ENCODE measurements around the gene VIM. TPM values are rescaled to one million over a fixed set of nuclear protein-coding genes. Genes with fewer than 3 reads are reported as not detected.

VIM gene
- total RNA-seq, 2 experiments from 2014 or later, result 0.88 to 3.4 TPM

- intact Hi-C loops (cut with micrococcal nuclease; ENCODE audit: unreplicated experiment), result no loop called here
- no peak overlapping the region for H3K4me3 ChIP-seq (ENCODE audit: low read depth, low read length, poor library complexity, severe bottlenecking)
- no peak overlapping the region for H3K27ac ChIP-seq (ENCODE audit: low read depth, low read length, poor library complexity, severe bottlenecking)
- TF ChIP-seq CTCF (conservative IDR thresholded peaks at IDR 0.05; ENCODE audit: low read length) (no peak), EZH2phosphoT487 (IDR thresholded peaks at IDR 0.05; ENCODE audit: borderline replicate concordance, low read depth, low read length) (no peak)
- ChIA-PET CTCF (ENCODE audit: unreplicated experiment) (no interaction called here), POLR2A (no interaction called here)
- no peaks in the 10 kb centered on the region for H3K4me1 ChIP-seq (ENCODE audit: insufficient read depth, low read length, poor library complexity, severe bottlenecking)
- no peaks in the 10 kb centered on the region for H4K20me1 ChIP-seq (ENCODE audit: insufficient read depth, low read length)
- no peaks in the 10 kb centered on the region for H3K9me3 ChIP-seq (ENCODE audit: low read length)
- BruUV-seq (replicated peaks), result no TSS peak
- no peaks in the 10 kb centered on the region for H3K36me3 ChIP-seq (ENCODE audit: insufficient read depth, low read length)
- no peaks in the 10 kb centered on the region for H3K9me2 ChIP-seq (ENCODE audit: insufficient read depth, low read length)
- DNase-seq (ENCODE audit: low spot score), result no peak
- no peak overlapping the region for H2AFZ ChIP-seq (ENCODE audit: low read length)
- no peak overlapping the region for H3K4me2 ChIP-seq (ENCODE audit: low read length)
- H3K79me2 ChIP-seq (ENCODE audit: insufficient read depth, low read depth, low read length), result no peaks in the 10 kb centered on the region
Measured at GRCh38 chr10:17185873-17186272, 42.2 kb upstream of the VIM start.

- ChIA-PET POLR2A (no interaction called here), CTCF (ENCODE audit: unreplicated experiment) (no interaction called here)
- intact Hi-C loops (cut with micrococcal nuclease; ENCODE audit: unreplicated experiment), result no loop called here
- H4K20me1 ChIP-seq (ENCODE audit: insufficient read depth, low read length), result no peaks in the 10 kb centered on the region
- H3K4me3 ChIP-seq (ENCODE audit: low read depth, low read length, poor library complexity, severe bottlenecking), result no peak overlapping the region
- H3K9me3 ChIP-seq (ENCODE audit: low read length), result no peaks in the 10 kb centered on the region
- TF ChIP-seq EZH2phosphoT487 (IDR thresholded peaks at IDR 0.05; ENCODE audit: borderline replicate concordance, low read depth, low read length) (no peak), CTCF (conservative IDR thresholded peaks at IDR 0.05; ENCODE audit: low read length) (no peak)
- H3K4me1 ChIP-seq (ENCODE audit: insufficient read depth, low read length, poor library complexity, severe bottlenecking), result no peaks in the 10 kb centered on the region
- H3K9me2 ChIP-seq (ENCODE audit: insufficient read depth, low read length), result no peaks in the 10 kb centered on the region
- DNase-seq (ENCODE audit: low spot score), result no peak
- no peak overlapping the region for H2AFZ ChIP-seq (ENCODE audit: low read length)
- H3K4me2 ChIP-seq (ENCODE audit: low read length), result no peak overlapping the region
- H3K27ac ChIP-seq (ENCODE audit: low read depth, low read length, poor library complexity, severe bottlenecking), result no peak overlapping the region
- H3K36me3 ChIP-seq (ENCODE audit: insufficient read depth, low read length), result no peaks in the 10 kb centered on the region
- no TSS peak for BruUV-seq (replicated peaks)
- no peaks in the 10 kb centered on the region for H3K79me2 ChIP-seq (ENCODE audit: insufficient read depth, low read depth, low read length)
Measured at GRCh38 chr10:17188644-17189172, 39.3 kb upstream of the VIM start.

GRCh38 chr10:17190602-17191001 lies 37.4 kb upstream of the VIM start:
- no peaks in the 10 kb centered on the region for H3K9me3 ChIP-seq (ENCODE audit: low read length)
- no peaks in the 10 kb centered on the region for H3K79me2 ChIP-seq (ENCODE audit: insufficient read depth, low read depth, low read length)
- H3K9me2 ChIP-seq (ENCODE audit: insufficient read depth, low read length), result no peaks in the 10 kb centered on the region
- TF ChIP-seq EZH2phosphoT487 (IDR thresholded peaks at IDR 0.05; ENCODE audit: borderline replicate concordance, low read depth, low read length) (no peak), CTCF (conservative IDR thresholded peaks at IDR 0.05; ENCODE audit: low read length) (no peak)
- ChIA-PET CTCF (ENCODE audit: unreplicated experiment) (no interaction called here), POLR2A (interaction anchor here (0.6 to 1.1 kb wide), 2 partner anchors 22 to 1480 kb away, joined by 3 read pairs; no protein-coding TSS in a partner anchor)
- no peak overlapping the region for H2AFZ ChIP-seq (ENCODE audit: low read length)
- H3K4me3 ChIP-seq (ENCODE audit: low read depth, low read length, poor library complexity, severe bottlenecking), result no peak overlapping the region
- no peak for DNase-seq (ENCODE audit: low spot score)
- H3K4me2 ChIP-seq (ENCODE audit: low read length), result no peak overlapping the region
- intact Hi-C loops (cut with micrococcal nuclease; ENCODE audit: unreplicated experiment), result no loop called here
- no TSS peak for BruUV-seq (replicated peaks)
- no peaks in the 10 kb centered on the region for H3K4me1 ChIP-seq (ENCODE audit: insufficient read depth, low read length, poor library complexity, severe bottlenecking)
- no peak overlapping the region for H3K27ac ChIP-seq (ENCODE audit: low read depth, low read length, poor library complexity, severe bottlenecking)
- no peaks in the 10 kb centered on the region for H4K20me1 ChIP-seq (ENCODE audit: insufficient read depth, low read length)
- no peaks in the 10 kb centered on the region for H3K36me3 ChIP-seq (ENCODE audit: insufficient read depth, low read length)
